ENCODE results near the gene SLC26A8. TPM values are rescaled to one million over a fixed set of nuclear protein-coding genes. Genes with fewer than 3 reads are reported as not detected.

The SLC26A8 gene
- polyA plus RNA-seq, 1 donor from 2014 or later = not detected

DNA sequence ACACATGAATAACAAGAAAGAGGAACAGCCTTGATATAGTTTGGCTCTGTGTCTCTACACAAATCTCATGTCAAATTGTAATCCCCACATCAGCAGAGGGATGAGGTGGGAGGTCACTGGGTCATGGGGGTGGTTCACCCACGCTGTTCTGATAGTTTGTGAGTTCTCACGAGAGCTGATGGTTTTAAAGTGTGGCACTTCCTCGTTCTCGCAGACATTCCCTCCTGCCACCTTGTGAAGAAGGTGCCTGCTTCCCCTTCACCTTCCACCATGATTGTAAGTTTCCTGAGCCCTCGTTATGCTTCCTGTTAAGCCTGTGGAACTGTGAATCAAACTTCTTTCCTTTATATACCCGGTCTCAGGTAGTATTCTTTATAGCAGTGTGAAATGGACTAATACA lies 116.7 kb downstream of the SLC26A8 start:
- Histone ChIP-seq H3K4me3 (ENCODE audit: low read length) (no peak overlapping the region), H3K9me3 (ENCODE audit: low read length) (peaks cover 18% of the 10 kb centered on the region), H3F3A (ENCODE audit: insufficient read depth, low read length, poor library complexity, severe bottlenecking) (no peaks in the 10 kb centered on the region), H3K36me3 (ENCODE audit: insufficient read depth, low read length) (no peaks in the 10 kb centered on the region), H3K4me2 (ENCODE audit: low read length) (no peak overlapping the region), H3K27ac (ENCODE audit: low read length) (no peak overlapping the region), H3K27me3 (ENCODE audit: insufficient read depth, low read depth, low read length) (no peaks in the 10 kb centered on the region), H3K9ac (ENCODE audit: low read length) (no peak overlapping the region), H3K79me2 (replicated peaks; ENCODE audit: insufficient read depth, low read length) (peaks cover 47% of the 10 kb centered on the region), H2AFZ (ENCODE audit: low read depth, low read length) (no peak overlapping the region), H3K9me2 (ENCODE audit: insufficient read depth, low read length) (no peaks in the 10 kb centered on the region), H4K20me1 (ENCODE audit: insufficient read depth) (no peaks in the 10 kb centered on the region)
- no peak for TF ChIP-seq MXI1 (conservative IDR thresholded peaks at IDR 0.05; ENCODE audit: poor library complexity, severe bottlenecking)
- no peak for TF ChIP-seq EZH2 (IDR thresholded peaks at IDR 0.05; ENCODE audit: borderline replicate concordance, insufficient read depth, low read length, poor library complexity, severe bottlenecking)
- TF ChIP-seq SMC3 (conservative IDR thresholded peaks at IDR 0.05; ENCODE audit: poor library complexity) = no peak
- TF ChIP-seq, protein P1, sequence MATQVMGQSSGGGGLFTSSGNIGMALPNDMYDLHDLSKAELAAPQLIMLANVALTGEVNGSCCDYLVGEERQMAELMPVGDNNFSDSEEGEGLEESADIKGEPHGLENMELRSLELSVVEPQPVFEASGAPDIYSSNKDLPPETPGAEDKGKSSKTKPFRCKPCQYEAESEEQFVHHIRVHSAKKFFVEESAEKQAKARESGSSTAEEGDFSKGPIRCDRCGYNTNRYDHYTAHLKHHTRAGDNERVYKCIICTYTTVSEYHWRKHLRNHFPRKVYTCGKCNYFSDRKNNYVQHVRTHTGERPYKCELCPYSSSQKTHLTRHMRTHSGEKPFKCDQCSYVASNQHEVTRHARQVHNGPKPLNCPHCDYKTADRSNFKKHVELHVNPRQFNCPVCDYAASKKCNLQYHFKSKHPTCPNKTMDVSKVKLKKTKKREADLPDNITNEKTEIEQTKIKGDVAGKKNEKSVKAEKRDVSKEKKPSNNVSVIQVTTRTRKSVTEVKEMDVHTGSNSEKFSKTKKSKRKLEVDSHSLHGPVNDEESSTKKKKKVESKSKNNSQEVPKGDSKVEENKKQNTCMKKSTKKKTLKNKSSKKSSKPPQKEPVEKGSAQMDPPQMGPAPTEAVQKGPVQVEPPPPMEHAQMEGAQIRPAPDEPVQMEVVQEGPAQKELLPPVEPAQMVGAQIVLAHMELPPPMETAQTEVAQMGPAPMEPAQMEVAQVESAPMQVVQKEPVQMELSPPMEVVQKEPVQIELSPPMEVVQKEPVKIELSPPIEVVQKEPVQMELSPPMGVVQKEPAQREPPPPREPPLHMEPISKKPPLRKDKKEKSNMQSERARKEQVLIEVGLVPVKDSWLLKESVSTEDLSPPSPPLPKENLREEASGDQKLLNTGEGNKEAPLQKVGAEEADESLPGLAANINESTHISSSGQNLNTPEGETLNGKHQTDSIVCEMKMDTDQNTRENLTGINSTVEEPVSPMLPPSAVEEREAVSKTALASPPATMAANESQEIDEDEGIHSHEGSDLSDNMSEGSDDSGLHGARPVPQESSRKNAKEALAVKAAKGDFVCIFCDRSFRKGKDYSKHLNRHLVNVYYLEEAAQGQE (IDR thresholded peaks at IDR 0.05; ENCODE audit: borderline replicate concordance) = no peak
- no peak for TF ChIP-seq EP300 (conservative IDR thresholded peaks at IDR 0.05; ENCODE audit: poor library complexity, severe bottlenecking)
- no peak for TF ChIP-seq POLR2AphosphoS5 (IDR thresholded peaks at IDR 0.05)
- TF ChIP-seq CTCF (IDR thresholded peaks at IDR 0.05; ENCODE audit: poor library complexity, severe bottlenecking) = no peak
- TF ChIP-seq RAD21 (conservative IDR thresholded peaks at IDR 0.05) = no peak
- TF ChIP-seq TAF1 (IDR thresholded peaks at IDR 0.05; ENCODE audit: low read depth) = no peak

GRCh38 chr6:35906499-35906846 lies 118.0 kb downstream of the SLC26A8 start:
- Histone ChIP-seq H3F3A (ENCODE audit: insufficient read depth, low read length, poor library complexity, severe bottlenecking) (no peaks in the 10 kb centered on the region), H3K4me3 (ENCODE audit: low read length) (no peak overlapping the region), H3K9me2 (ENCODE audit: insufficient read depth, low read length) (no peaks in the 10 kb centered on the region), H3K9ac (ENCODE audit: low read length) (no peak overlapping the region), H3K27me3 (ENCODE audit: insufficient read depth, low read depth, low read length) (no peaks in the 10 kb centered on the region), H3K27ac (ENCODE audit: low read length) (no peak overlapping the region), H3K36me3 (ENCODE audit: insufficient read depth, low read length) (no peaks in the 10 kb centered on the region), H3K79me2 (replicated peaks; ENCODE audit: insufficient read depth, low read length) (peaks cover 53% of the 10 kb centered on the region), H3K9me3 (ENCODE audit: low read length) (peaks cover 18% of the 10 kb centered on the region), H3K4me2 (ENCODE audit: low read length) (no peak overlapping the region), H4K20me1 (ENCODE audit: insufficient read depth) (no peaks in the 10 kb centered on the region), H2AFZ (ENCODE audit: low read depth, low read length) (no peak overlapping the region)
- TF ChIP-seq RAD21 (conservative IDR thresholded peaks at IDR 0.05) = no peak
- TF ChIP-seq EZH2 (IDR thresholded peaks at IDR 0.05; ENCODE audit: borderline replicate concordance, insufficient read depth, low read length, poor library complexity, severe bottlenecking) = no peak
- TF ChIP-seq, protein P1 (IDR thresholded peaks at IDR 0.05; ENCODE audit: borderline replicate concordance) = no peak
- TF ChIP-seq EP300 (conservative IDR thresholded peaks at IDR 0.05; ENCODE audit: poor library complexity, severe bottlenecking) = no peak
- TF ChIP-seq TAF1 (IDR thresholded peaks at IDR 0.05; ENCODE audit: low read depth) = no peak
- TF ChIP-seq SMC3 (conservative IDR thresholded peaks at IDR 0.05; ENCODE audit: poor library complexity) = no peak
